H1 (cell line): ENCODE results near the gene HNF1A. TPM values are rescaled to one million over a fixed set of nuclear protein-coding genes. Genes with fewer than 3 reads are reported as not detected.

ENCODE experiments used
- CTCF ChIA-PET: fragments of 300-600 bp; sonication (Branson Sonifier 250); formaldehyde crosslinking; loops from one replicate; lab custom pipeline; 2021; ENCODE audit not compliant: partially characterized antibody; lab: Charles Lee
- POLR2A ChIA-PET: fragments of 300-600 bp; sonication (Branson Sonifier 250); formaldehyde crosslinking; loops from one replicate; lab custom pipeline; 2021; ENCODE audit warnings: inconsistent platforms; ENCODE audit not compliant: partially characterized antibody; lab: Charles Lee
- DNase-seq, 2 experiments: peaks; one replicate each; pipeline versions ENCODE4 v3.0.0 to v3.0.0-alpha.2; 2010 to 2022; ENCODE audit warnings: low spot score in 2 of 2, low read depth in 1 of 2, mixed read lengths in 1 of 2
- FAIRE-seq: peaks from 2 replicates; lab custom pipeline; 2011; peaks lifted over from hg19 to GRCh38; lab: Jason Lieb, UNC
- H2AFZ ChIP-seq: 2 replicates; pipeline ENCODE4 v1.8.1; 2012; ENCODE audit warnings: low read length, inconsistent platforms
- H2AK5ac ChIP-seq: 2 replicates; pipeline ENCODE4 v1.6.1; 2013; ENCODE audit warnings: low read depth, low read length
- H2BK120ac ChIP-seq: replicated peaks from 2 replicates; pipeline ENCODE3; 2013; ENCODE audit warnings: low read depth, low read length, inconsistent platforms
- H2BK12ac ChIP-seq: 2 replicates; pipeline ENCODE4 v1.6.1; 2013; ENCODE audit warnings: low read depth, low read length
- H2BK15ac ChIP-seq: 2 replicates; pipeline ENCODE4 v1.6.1; 2013; ENCODE audit warnings: low read length
- H2BK20ac ChIP-seq: 2 replicates; pipeline ENCODE4 v1.6.1; 2013; ENCODE audit warnings: low read length
- H2BK5ac ChIP-seq: 2 replicates; pipeline ENCODE4 v1.6.1; 2013; ENCODE audit warnings: low read depth, low read length
- H3K14ac ChIP-seq: 2 replicates; pipeline ENCODE4 v1.6.1; 2013; ENCODE audit warnings: inconsistent platforms; ENCODE audit not compliant: insufficient read length
- H3K18ac ChIP-seq: 2 replicates; pipeline ENCODE4 v1.6.1; 2013; ENCODE audit warnings: low read length; ENCODE audit errors: extremely low read depth
- H3K23ac ChIP-seq: 2 replicates; pipeline ENCODE4 v1.6.1; 2013; ENCODE audit warnings: inconsistent platforms; ENCODE audit not compliant: insufficient read length
- H3K23me2 ChIP-seq: 2 replicates; pipeline ENCODE4 v1.6.1; 2013; ENCODE audit warnings: low read depth, low read length
- H3K27ac ChIP-seq: 2 replicates; pipeline ENCODE4 v1.6.1; 2011; ENCODE audit warnings: low read depth, low read length, inconsistent platforms
- H3K27me3 ChIP-seq, 4 experiments: replicated peaks in 1 of 4; 1 replicate in 1 of 4; 2 replicates in 3 of 4; pipeline versions ENCODE4 v1.6.1 to v1.8.1; 2011 to 2013; ENCODE audit warnings: low read length in 3 of 4, mild to moderate bottlenecking in 3 of 4, inconsistent platforms in 2 of 4, mixed read lengths in 2 of 4, moderate library complexity in 1 of 4; ENCODE audit not compliant: control insufficient read depth in 3 of 4, insufficient read depth in 3 of 4; ENCODE audit errors: extremely low read depth in 1 of 4
- H3K36me3 ChIP-seq, 4 experiments: 2 replicates each; pipeline versions ENCODE4 v1.6.1 to v1.8.1; 2011 to 2013; ENCODE audit warnings: mild to moderate bottlenecking in 4 of 4, low read length in 3 of 4, moderate library complexity in 2 of 4, control low read depth in 1 of 4, inconsistent platforms in 1 of 4; ENCODE audit not compliant: insufficient read depth in 4 of 4, control insufficient read depth in 2 of 4
- H3K4ac ChIP-seq: replicated peaks from 2 replicates; pipeline ENCODE3; 2013; ENCODE audit warnings: low read length, low read depth, mixed read lengths, inconsistent platforms; ENCODE audit not compliant: insufficient read length
- H3K4me1 ChIP-seq, 4 experiments: replicated peaks in 1 of 4; 1 replicate in 1 of 4; 2 replicates in 3 of 4; pipeline versions ENCODE4 v1.6.1 to v1.8.1; 2011 to 2013; ENCODE audit warnings: low read length in 3 of 4, inconsistent platforms in 2 of 4, mixed read lengths in 1 of 4; ENCODE audit not compliant: insufficient read depth in 4 of 4, control insufficient read depth in 3 of 4
- H3K4me2 ChIP-seq, 2 experiments: 2 replicates each; pipeline versions ENCODE4 v1.6.1 to v1.8.1; 2011 to 2013; ENCODE audit warnings: low read depth in 2 of 2, low read length in 2 of 2, control low read depth in 1 of 2, inconsistent platforms in 1 of 2, mild to moderate bottlenecking in 1 of 2; ENCODE audit not compliant: insufficient read depth in 1 of 2
- H3K4me3 ChIP-seq, 4 experiments: fragments of 200-600, 300-600 bp in 1 of 4; sonication (generic), shearing (Covaris generic), sonication (Bioruptor Twin) in 1 of 4; 2 replicates each; pipeline versions ENCODE4 v1.5.1 to v1.8.1; 2011 to 2016; ENCODE audit warnings: low read length in 4 of 4, low read depth in 3 of 4, control low read depth in 2 of 4, inconsistent platforms in 2 of 4, mild to moderate bottlenecking in 2 of 4, mixed read lengths in 1 of 4, moderate library complexity in 1 of 4; ENCODE audit not compliant: insufficient read depth in 2 of 4; ENCODE audit errors: extremely low read depth in 1 of 4
- H3K56ac ChIP-seq: replicated peaks from 2 replicates; pipeline ENCODE3; 2013; ENCODE audit warnings: low read depth, mild to moderate bottlenecking, mixed read lengths, low read length, inconsistent platforms; ENCODE audit not compliant: insufficient read length
- H3K79me1 ChIP-seq: 2 replicates; pipeline ENCODE4 v1.6.1; 2013; ENCODE audit warnings: low read depth, low read length, control low read depth
- H3K79me2 ChIP-seq, 2 experiments: 2 replicates each; pipeline versions ENCODE4 v1.6.1 to v1.8.1; 2012 to 2013; ENCODE audit warnings: low read length in 2 of 2, mild to moderate bottlenecking in 2 of 2, inconsistent platforms in 1 of 2; ENCODE audit not compliant: insufficient read depth in 2 of 2, control insufficient read depth in 1 of 2
- H3K9ac ChIP-seq, 4 experiments: replicated peaks in 1 of 4; 1 replicate in 1 of 4; 2 replicates in 3 of 4; pipeline versions ENCODE4 v1.6.1 to v1.8.1; 2011 to 2013; ENCODE audit warnings: low read depth in 3 of 4, low read length in 3 of 4, control low read depth in 2 of 4, mild to moderate bottlenecking in 2 of 4, moderate library complexity in 2 of 4, inconsistent platforms in 1 of 4; ENCODE audit errors: extremely low read depth in 1 of 4
- H3K9me3 ChIP-seq, 2 experiments: 2 replicates each; pipeline versions ENCODE4 v1.6.1 to v1.8.1; 2012 to 2013; ENCODE audit warnings: mild to moderate bottlenecking in 2 of 2, moderate library complexity in 2 of 2, control low read depth in 1 of 2, inconsistent platforms in 1 of 2, low read depth in 1 of 2, low read length in 1 of 2, mixed read lengths in 1 of 2; ENCODE audit not compliant: insufficient read depth in 2 of 2
- H4K20me1 ChIP-seq, 2 experiments: replicated peaks in 1 of 2; 2 replicates each; pipeline versions ENCODE3 to v1.8.1; 2011 to 2013; ENCODE audit warnings: inconsistent platforms in 2 of 2, low read length in 2 of 2, mild to moderate bottlenecking in 1 of 2; ENCODE audit not compliant: insufficient read depth in 2 of 2, control insufficient read depth in 1 of 2
- H4K5ac ChIP-seq: 2 replicates; pipeline ENCODE4 v1.6.1; 2013; ENCODE audit warnings: low read length, low read depth, mixed read lengths, inconsistent platforms; ENCODE audit not compliant: insufficient read length
- H4K8ac ChIP-seq: 2 replicates; pipeline ENCODE4 v1.8.0; 2013; ENCODE audit warnings: mild to moderate bottlenecking, moderate library complexity, low read length, inconsistent platforms; ENCODE audit not compliant: insufficient read depth; ENCODE audit errors: extremely low read depth
- H4K91ac ChIP-seq: replicated peaks from 2 replicates; pipeline ENCODE3; 2013; ENCODE audit warnings: low read length, mixed read lengths, inconsistent platforms; ENCODE audit not compliant: insufficient read length
- BRCA1 ChIP-seq: IDR thresholded peaks from 2 replicates; pipeline ENCODE4 v1.6.1; 2012; ENCODE audit warnings: low read depth, low read length, improper control_type of control experiment
- GABPA ChIP-seq: IDR thresholded peaks from 2 replicates; pipeline ENCODE4 v1.6.1; 2011; ENCODE audit warnings: mild to moderate bottlenecking, low read length, moderate library complexity, borderline replicate concordance; ENCODE audit not compliant: insufficient read depth
- RNF2 ChIP-seq: fragments of 200-900, 300-1000 bp; sonication (generic); IDR thresholded peaks from 2 replicates; pipeline ENCODE4 v1.7.1; 2016; ENCODE audit warnings: borderline replicate concordance, low read depth, mild to moderate bottlenecking, antibody characterized with exemption, low read length; ENCODE audit not compliant: poor library complexity, severe bottlenecking; ENCODE audit errors: missing control alignments
- WGBS, 2 experiments: shearing (Covaris generic) in 1 of 2; methylation state at CpG; one replicate each; pipeline versions ENCODE4 v1.1.6 to v1.1.7; 2013 to 2015; ENCODE audit warnings: low lambda C conversion rate in 2 of 2, mixed read lengths in 2 of 2, inconsistent platforms in 1 of 2, low coverage in 1 of 2, missing lambda C conversion rate in 1 of 2; ENCODE audit not compliant: insufficient replicate concordance in 2 of 2, insufficient coverage in 1 of 2, insufficient read length in 1 of 2; ENCODE audit errors: extremely low coverage in 1 of 2, missing lambda C conversion rate in 1 of 2; 5-methylcytosine and 5-hydroxymethylcytosine counted together
- polyA plus RNA-seq, 7 experiments: library from polyadenylated mRNA; depleted of rRNA in 3 of 7; stranded (reverse) in 5 of 7; unstranded in 2 of 7; fragments of >200 nt in 5 of 7; fragments of 200-250 nt in 2 of 7; gene quantifications; 1 replicate in 5 of 7; 2 replicates in 1 of 7; 4 replicates in 1 of 7; pipeline versions ENCODE4 v1.2.1 to v1.2.3, GENCODE V29; 2011 to 2013; ENCODE audit warnings: missing spikeins in 2 of 7, mixed read lengths in 2 of 7
- total RNA-seq: library from RNA; stranded (reverse); fragmentation: NEBNext Ultra II Directional; extraction: Animal tissue kit (Norgen Biotek cat#: 25700); gene quantifications from 2 replicates; pipeline ENCODE4 v1.2.1, GENCODE V29; 2021

Gene HNF1A
- total and polyA plus RNA-seq, 2 of the 8 experiments (the other 6 are each of a cell fraction or from before 2014, with no cell fraction given): not detected

GRCh38 chr12:120939523-120939922 is 38.8 kb upstream of the HNF1A start:
- Histone ChIP-seq H3K23me2 (0 out of 2 replicates have a peak, but pooled peaks cover 2% of the 10 kb centered on the region), H3K4me2 (no peak overlapping the region), H3K4ac (no peak overlapping the region), H3K27ac (no peak overlapping the region), H2BK12ac (no peak overlapping the region), H4K91ac (no peak overlapping the region), H4K8ac (no peak overlapping the region), H3K36me3 (no peaks in the 10 kb centered on the region), H3K9ac (no peak overlapping the region), H4K20me1 (no peaks in the 10 kb centered on the region), H2BK120ac (no peak overlapping the region), H3K23ac (no peak overlapping the region), H3K9me3 (no peaks in the 10 kb centered on the region), H3K79me1 (no peaks in the 10 kb centered on the region), H3K79me2 (no peaks in the 10 kb centered on the region), H3K56ac (no peak overlapping the region), H3K4me3 (no peak overlapping the region), H2BK5ac (no peak overlapping the region), H3K18ac (no peak overlapping the region), H2BK15ac (no peak overlapping the region), H3K4me1 (no peaks in the 10 kb centered on the region), H2AK5ac (no peak overlapping the region), H2BK20ac (no peak overlapping the region), H3K14ac (no peak overlapping the region), H2AFZ (no peak overlapping the region), H3K27me3 (no peaks in the 10 kb centered on the region), H4K5ac (no peak overlapping the region)
- ChIA-PET CTCF (interaction anchor here (0.6 to 2.1 kb wide), 9 partner anchors 10 to 122 kb away, joined by 3 to 7 read pairs (median 4); no protein-coding TSS in a partner anchor), POLR2A (interaction anchor here (0.8 to 1.0 kb wide), 2 partner anchors 37 to 140 kb away, joined by 3 read pairs; no protein-coding TSS in a partner anchor)
- TF ChIP-seq RNF2 (no peak), BRCA1 (no peak), GABPA (no peak)
- 79% methylated on average over 3 of the region's 3 CpGs; no CpG with 5 or more reads in 1 of the 2 experiments for WGBS, 2 experiments
- DNase-seq (no peak), FAIRE-seq (no peak)
